ENCODE results near the gene ZNF414.
A peak's percentile ranks its signal among the peaks of the same experiment; 100 is the strongest.
"Not testable (repeated sequence)": the region's sequence is repeated elsewhere in the genome, so short reads cannot be mapped to it uniquely, and the experiment has no call there.

Gene ZNF414

DNA sequence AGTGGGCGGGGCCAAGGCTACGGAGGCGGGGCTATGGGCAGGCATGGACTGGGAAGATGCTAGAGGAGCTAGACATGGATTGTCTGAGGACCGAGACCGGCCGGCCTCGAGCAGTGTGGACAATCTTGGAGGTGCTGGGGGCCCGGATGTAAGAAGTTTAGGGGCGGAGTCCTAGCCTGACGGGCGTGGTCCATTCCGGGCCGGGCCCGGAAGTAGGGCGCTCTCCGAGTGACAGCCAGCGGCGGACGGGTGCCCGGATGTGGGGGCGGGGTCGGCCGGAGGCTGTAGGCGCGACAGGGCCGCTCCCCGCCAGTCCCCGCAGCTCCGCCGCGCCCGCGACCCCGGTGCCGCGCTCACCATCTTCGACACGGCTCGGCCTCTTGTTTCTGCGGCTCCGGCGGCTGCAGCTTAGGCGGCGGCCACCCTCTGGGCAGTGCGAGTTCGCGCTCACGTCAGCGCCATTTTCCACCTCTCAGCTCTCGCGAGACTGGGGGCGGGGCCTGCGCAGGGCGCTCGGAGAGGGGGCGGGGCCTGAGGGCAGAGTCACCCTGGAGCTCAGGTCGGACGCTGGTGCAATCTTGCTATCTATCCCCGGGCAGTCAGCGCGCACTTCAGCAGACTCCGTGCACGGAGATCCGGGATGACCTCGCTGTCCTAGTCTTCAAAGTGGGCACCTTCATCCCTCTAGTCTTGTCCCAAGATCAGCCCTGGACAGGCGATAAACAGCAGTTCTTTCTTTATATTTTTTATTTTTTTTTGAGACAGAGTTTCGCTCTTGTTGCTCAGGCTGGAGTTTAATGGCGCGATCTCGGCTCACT, at the start of gene ZNF414:
ZNF414 (minus strand) TSS at position 481 of the 818 bp plus-strand sequence; CDS start at position 360, 121 bp downstream.
- peak; percentile 94 to 96 for DNase-seq

- DNase-seq: no peak
These were observed 47.3 kb upstream of the ZNF414 start for GRCh38 chr19:8561075-8561764.

DNA sequence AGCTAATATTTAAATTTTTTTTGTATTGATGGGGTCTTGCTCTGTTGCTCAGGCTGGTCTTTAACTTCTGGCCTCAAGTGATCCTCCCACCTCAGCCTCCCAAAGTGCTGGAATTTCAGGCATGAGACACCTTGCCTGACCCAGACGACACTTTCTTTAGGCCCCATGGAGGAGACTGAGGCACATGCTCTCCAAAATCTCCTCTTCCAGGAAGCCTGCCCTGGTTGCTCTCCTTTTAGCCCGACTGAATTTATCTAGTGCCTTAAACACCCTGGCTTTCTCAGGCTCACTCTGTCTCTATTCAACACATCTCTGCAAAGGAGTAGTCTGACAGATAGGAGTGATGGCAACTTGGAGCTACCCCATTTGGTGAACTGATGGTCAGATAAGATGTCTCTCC, 44.4 kb upstream of the ZNF414 start:
- no peak for DNase-seq

DNA sequence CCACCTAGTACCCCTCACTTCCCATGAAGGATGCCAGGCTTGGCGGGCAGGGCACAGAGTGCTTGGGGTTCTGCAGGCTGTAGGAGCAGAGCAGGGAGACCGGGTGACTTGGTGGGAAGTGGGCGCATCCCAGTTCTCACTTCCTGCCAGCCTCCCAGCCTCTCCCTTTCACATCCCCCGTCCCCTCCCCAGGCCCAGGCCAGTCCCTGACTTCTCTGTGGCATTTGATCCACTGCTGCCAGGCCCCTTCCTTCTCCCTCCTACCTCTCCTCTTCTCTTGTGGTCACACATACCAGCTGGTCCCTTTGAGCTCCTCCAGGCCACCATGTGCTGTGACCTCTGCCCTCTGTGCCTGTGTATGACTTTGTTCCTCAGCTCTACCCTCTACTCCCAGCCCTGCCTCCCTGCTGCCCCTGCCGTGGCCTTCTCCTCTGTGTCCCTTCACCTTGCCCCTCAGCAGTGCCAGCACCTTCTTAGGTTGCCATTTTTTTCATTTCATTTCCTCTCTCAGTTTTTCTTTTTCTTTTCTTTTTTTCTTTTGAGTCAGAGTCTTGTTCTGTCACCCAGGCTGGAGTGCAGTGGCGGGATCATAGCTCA, 43.8 kb upstream of the ZNF414 start:
- DNase-seq: no peak

DNA sequence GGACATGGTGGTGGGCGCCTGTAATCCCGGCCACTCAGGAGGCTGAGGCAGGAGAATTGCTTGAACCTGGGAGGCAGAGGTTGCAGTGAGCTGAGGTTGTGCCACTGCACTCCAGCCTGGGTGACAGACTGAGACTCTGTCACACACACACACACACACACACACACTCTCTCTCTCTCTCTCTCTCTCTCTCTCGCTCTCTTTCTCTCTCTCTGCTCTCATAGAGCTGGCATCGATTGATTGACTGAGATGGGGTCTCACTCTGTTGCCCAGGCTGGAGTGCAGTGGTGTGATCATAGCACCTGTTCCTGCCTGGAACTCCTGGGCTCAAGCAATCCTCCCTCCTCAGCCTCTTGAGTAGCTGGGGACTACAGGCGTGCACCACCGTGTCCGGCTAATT, 39.8 kb upstream of the ZNF414 start:
- not testable (repeated sequence) for DNase-seq

DNA sequence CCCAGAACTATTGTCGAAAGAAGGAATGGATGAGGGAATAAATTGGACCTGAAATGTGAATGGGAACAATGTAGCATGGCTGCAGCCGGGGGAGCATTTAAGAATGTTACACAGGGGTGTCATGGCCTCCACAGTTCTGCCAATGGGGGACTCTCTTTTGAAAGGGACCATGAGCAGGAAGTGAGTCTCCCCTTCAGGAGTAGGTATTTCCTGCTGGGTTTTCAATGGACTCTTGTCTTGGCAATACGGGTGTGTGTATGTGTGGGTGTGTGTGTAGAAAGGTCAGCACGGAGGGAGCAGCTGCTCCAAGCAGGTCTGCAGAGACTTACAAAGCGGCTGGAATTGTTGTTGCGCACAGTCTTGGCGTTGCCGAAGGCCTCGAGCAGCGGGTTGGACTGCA, 38.8 kb upstream of the ZNF414 start:
- DNase-seq: no peak

DNA sequence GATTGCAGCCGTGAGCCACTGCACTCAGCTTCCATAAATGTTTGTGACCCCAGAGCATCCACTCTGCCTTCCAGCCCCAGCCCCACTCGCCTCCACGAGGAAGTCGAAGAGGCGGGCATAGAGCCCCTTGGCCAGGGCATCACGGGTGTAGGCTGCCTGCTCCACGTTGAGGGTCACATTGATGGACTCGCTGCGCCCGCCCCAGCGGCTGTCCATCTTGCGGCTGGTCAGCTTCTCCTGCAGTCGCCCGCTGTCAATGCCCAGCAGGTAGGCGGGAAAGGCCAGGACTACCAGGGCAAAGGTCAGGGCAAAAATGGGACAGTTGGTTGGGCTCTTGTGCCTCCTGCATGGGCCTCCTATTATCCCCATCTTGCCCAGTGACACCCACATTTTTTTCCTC, 36.1 kb upstream of the ZNF414 start:
- no peak for DNase-seq

DNA sequence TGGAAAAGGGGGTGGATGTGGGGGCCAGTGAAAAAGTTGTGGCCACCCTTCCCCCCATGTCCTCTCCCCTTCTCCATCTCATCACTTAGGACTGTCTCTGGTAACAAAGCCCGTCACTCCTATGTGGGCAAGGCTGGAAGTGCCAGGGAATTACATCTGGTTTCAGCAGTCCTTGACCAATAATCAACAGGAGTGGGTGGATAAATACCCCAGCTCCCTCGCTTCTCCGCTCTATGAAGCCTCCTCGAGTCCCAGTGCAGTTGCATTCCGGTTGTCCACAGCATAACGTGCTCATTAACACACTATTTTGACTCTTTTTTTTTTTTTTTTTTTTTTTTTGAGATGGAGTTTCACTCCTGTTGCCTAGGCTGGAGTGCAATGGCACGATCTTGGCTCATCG, 31.8 kb upstream of the ZNF414 start:
- DNase-seq: no peak

GRCh38 chr19:8544168-8544567, 30.2 kb upstream of the ZNF414 start:
- no peak for DNase-seq

DNA sequence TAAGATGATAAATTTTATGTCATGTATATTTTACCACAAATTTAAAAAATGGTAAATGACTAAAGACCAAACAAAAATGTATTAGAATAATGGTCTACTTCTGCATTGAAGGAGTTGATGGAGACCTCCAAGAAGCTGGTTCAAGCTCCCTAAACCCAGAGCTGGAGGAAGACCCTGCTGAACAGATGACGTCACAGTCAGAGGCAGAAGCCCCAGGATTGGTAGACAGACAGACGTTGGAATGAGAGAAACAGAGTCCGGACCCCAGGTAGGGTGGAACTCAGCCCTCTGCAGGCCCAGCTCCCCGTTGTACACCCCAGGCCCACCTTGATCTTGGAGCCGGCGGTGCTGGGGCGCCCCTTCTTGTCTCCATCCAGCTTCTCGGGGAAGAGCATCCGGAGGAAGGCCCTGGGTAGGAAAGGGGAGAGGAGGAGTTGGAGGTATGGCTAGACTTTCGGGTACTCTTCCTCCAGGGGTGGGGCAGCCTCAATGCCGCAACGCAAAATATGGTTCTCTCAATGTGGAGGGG, 25.7 kb upstream of the ZNF414 start:
- no peak for DNase-seq

DNA sequence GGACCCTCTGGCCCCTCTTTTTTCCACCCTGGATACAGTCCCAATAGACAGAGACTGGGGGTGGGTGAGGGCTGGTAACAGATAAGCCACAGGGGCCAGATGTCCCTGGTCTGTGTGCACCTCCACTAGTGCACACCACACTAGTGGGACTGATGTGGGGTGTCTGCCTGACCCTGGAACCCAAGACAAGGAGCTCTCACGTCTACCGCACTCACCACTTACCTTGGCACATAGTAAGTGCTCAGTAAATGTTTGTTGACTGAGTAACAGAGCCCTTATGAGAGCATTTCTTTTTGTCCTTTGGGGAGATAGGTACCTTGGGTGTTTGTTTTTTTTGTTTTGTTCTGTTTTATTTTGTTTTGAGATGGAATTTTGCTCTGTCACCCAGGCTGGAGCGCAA, 23.1 kb upstream of the ZNF414 start:
- no peak for DNase-seq

GRCh38 chr19:8536282-8536681, 22.3 kb upstream of the ZNF414 start:
- no peak for DNase-seq

GRCh38 chr19:8532225-8532624, 18.3 kb upstream of the ZNF414 start:
- DNase-seq: no peak

DNA sequence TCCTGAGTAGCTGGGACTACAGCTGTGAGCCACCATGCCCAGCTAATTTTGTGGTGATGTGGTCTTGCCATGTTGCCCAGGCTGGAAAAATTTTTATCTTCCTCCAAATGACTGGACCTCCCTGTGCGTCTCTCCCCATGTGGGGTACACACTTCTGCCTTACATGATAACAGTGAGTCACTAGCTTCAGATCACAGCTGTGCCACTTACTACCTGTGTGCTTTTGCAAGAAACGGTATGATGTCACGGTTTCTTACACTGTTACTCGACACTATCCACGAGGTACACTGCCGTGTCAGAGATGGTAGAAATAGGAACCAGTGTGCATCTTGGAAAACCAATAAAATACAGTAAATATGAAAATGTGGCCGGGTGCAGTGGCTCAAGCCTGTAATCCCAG, 17.5 kb upstream of the ZNF414 start:
- DNase-seq: no peak

DNA sequence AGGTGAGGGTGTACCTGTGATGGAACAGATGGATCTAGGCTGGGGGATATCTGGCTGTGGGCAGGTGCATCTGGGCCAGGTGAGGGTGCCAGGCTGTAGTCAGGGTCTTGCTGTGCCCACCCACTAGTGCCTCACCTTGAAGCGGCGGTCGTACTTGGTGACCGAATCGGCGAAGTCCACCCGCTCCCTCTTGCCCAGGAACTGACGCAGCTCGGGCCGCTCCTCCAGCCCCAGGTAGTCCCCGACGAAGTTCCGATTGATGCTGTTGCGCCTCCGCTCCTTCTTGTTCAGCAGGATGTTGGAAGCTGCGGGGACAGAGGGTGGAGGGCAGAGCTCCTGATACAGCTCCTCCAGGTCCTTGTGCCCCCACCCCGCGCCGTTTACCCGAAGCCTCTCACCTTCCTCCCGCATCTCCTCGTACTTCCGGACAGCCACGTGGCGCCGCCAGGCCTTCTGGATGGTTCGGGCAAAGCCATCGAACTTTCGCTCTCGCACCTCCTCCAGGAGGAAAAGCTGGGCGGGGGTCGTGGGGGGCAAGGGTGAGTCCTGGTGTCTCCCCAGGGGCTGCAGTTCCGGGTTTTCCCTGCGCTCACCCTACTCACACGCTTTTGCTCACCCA, 16.2 kb upstream of the ZNF414 start:
- DNase-seq: no peak

- no peak for DNase-seq
These were observed 15.5 kb upstream of the ZNF414 start for GRCh38 chr19:8529369-8530006.

DNA sequence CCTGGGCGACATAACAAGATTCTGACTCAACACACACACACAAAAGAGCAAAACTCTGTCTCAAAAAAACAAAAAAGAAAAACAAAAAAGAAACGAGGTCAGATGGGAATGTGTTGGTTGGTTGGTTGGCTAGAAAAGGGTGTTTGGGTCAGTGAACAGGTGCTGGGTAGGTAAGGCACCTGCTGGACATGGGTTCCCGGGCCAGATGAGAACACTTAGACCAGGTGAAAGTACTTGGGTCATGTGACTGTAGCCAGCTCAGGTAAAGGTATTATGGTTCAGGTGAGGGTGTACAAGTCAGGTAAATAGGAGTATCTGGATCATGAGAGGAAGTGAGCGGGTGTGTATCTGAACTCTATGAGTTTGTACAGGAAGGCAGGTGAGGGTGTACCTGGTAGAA, 14.5 kb upstream of the ZNF414 start:
- no peak for DNase-seq

DNA sequence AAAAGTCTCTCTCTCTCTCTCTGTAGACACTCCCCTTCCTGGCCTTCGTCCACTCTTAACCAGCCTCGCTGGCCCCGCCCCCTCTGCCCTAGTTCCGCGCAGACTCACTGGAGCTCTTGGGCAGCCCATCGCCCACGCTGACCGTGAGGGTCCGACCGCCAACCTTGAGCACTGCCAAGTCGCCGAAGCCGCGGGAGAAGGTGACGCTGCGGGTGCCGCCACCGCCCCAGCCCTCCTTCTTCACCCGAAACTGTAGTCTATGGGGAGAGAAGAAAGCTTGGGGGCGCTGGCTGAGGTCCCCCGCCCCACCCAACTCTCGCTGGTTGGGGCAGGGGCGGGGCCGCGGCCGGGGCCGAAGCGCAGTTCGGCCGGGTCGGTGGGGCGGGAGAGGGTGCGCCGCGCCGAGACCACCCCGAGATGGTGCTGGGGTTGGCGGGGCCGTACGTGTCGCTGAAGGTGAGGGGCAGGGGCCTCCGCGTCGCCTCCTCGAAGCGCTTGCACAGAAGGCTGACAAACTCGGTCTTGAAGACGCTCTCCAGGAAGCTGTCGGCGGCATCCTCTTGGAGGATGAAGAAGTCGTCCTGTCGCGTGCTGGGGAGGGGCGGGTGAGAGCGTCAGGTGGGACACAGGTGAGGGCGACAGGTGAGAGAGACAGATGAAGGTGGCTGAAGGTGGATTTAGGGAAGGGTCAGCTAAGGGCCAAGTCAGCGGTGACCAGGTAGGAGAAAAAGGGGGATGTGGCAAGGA, 12.6 kb upstream of the ZNF414 start:
- DNase-seq: peak in 1 of 2 donors; percentile 27

DNA sequence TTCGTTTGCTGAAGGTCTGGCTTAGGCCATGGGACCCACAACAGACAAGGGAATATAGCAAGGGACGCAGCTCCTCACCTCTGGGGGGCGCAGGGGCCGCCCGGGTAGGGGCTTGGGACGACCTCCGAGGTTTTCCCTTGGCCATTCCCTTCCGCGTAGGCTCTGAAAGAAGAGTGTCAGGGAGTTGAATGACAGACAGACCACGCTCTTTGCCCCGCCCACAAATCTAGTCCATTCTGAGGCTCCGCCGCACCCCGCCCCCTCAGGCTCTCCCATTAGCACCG, 11.4 kb upstream of the ZNF414 start:
- DNase-seq: no peak

- DNase-seq: no peak
These were observed 5.4 kb upstream of the ZNF414 start for GRCh38 chr19:8519388-8519787.

- DNase-seq: no peak
These were observed 4.6 kb upstream of the ZNF414 start for GRCh38 chr19:8518536-8518935.

Measured in CD4-positive, alpha-beta T cell treated with Interleukin-1 beta for 1 hour (primary cell).